ENCODE measurements around the gene FLT3.
"Not testable (repeated sequence)": the region's sequence is repeated elsewhere in the genome, so short reads cannot be mapped to it uniquely, and the experiment has no call there.

The FLT3 gene

GRCh38 chr13:28128030-28128429 is 27.7 kb upstream of the FLT3 start:
- TF ChIP-seq, protein P1, sequence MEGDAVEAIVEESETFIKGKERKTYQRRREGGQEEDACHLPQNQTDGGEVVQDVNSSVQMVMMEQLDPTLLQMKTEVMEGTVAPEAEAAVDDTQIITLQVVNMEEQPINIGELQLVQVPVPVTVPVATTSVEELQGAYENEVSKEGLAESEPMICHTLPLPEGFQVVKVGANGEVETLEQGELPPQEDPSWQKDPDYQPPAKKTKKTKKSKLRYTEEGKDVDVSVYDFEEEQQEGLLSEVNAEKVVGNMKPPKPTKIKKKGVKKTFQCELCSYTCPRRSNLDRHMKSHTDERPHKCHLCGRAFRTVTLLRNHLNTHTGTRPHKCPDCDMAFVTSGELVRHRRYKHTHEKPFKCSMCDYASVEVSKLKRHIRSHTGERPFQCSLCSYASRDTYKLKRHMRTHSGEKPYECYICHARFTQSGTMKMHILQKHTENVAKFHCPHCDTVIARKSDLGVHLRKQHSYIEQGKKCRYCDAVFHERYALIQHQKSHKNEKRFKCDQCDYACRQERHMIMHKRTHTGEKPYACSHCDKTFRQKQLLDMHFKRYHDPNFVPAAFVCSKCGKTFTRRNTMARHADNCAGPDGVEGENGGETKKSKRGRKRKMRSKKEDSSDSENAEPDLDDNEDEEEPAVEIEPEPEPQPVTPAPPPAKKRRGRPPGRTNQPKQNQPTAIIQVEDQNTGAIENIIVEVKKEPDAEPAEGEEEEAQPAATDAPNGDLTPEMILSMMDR (IDR thresholded peaks at IDR 0.05; ENCODE audit: insufficient read depth, low read depth, low read length, missing control alignments): no peak
- H3K4me3 ChIP-seq (ENCODE audit: low read depth, low read length): no peak overlapping the region
- DNase-seq (ENCODE audit: low read depth): no peak

GRCh38 chr13:28121224-28121623 is 20.8 kb upstream of the FLT3 start:
- DNase-seq (ENCODE audit: low read depth): no peak
- TF ChIP-seq, protein P1 (IDR thresholded peaks at IDR 0.05; ENCODE audit: insufficient read depth, low read depth, low read length, missing control alignments): no peak
- no peak overlapping the region for H3K4me3 ChIP-seq (ENCODE audit: low read depth, low read length)

- TF ChIP-seq, protein P1 (IDR thresholded peaks at IDR 0.05; ENCODE audit: insufficient read depth, low read depth, low read length, missing control alignments): no peak
- H3K4me3 ChIP-seq (ENCODE audit: low read depth, low read length): no peak overlapping the region
- DNase-seq (ENCODE audit: low read depth): no peak
Measured at GRCh38 chr13:28120317-28120716, 19.9 kb upstream of the FLT3 start.

DNA sequence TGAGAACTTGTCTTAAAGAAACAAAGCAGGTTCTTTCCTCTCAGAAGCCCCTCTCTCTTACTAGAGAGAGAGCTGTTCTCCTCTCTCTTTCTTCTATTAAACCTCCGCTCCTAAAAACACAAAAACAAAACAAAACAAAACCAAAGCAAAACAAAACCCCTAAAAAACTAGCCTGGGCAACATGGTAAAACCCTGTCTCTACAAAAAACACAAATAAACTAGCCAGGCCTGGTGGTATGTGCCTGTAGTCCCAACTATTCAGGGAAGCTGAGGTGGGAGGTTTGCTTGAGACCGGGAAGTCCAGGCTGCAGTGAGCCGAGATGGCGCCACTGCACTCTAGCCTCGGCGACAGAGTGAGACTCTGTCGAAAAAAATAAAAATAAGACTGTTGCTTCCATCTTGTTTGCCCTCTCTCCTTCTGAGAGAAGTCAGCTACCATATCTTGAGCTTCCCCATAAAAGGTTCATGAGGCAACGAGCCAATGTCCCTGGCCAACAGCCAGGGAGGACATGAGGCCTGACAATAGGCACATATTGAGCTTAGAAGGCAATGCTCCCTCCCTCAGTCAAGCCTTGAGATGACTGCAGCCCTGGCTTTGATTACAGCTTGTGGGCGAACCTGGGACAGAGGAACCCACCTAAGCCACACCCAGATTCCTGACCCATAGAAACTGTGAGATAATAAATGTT is 17.5 kb upstream of the FLT3 start:
- no peak overlapping the region for H3K4me3 ChIP-seq (ENCODE audit: low read depth, low read length)
- TF ChIP-seq, protein P1 (IDR thresholded peaks at IDR 0.05; ENCODE audit: insufficient read depth, low read depth, low read length, missing control alignments): no peak
- DNase-seq (ENCODE audit: low read depth): no peak

GRCh38 chr13:28116736-28117135 is 16.4 kb upstream of the FLT3 start:
- H3K4me3 ChIP-seq (ENCODE audit: low read depth, low read length): no peak overlapping the region
- no peak for DNase-seq (ENCODE audit: low read depth)
- TF ChIP-seq, protein P1 (IDR thresholded peaks at IDR 0.05; ENCODE audit: insufficient read depth, low read depth, low read length, missing control alignments): no peak

- H3K4me3 ChIP-seq (ENCODE audit: low read depth, low read length): no peak overlapping the region
- TF ChIP-seq, protein P1 (IDR thresholded peaks at IDR 0.05; ENCODE audit: insufficient read depth, low read depth, low read length, missing control alignments): no peak
- no peak for DNase-seq (ENCODE audit: low read depth)
Measured at GRCh38 chr13:28110414-28110813, 10.0 kb upstream of the FLT3 start.

GRCh38 chr13:28106976-28107375 is 6.6 kb upstream of the FLT3 start:
- H3K4me3 ChIP-seq (ENCODE audit: low read depth, low read length): no peak overlapping the region
- DNase-seq (ENCODE audit: low read depth): no peak
- TF ChIP-seq, protein P1 (IDR thresholded peaks at IDR 0.05; ENCODE audit: insufficient read depth, low read depth, low read length, missing control alignments): no peak

DNA sequence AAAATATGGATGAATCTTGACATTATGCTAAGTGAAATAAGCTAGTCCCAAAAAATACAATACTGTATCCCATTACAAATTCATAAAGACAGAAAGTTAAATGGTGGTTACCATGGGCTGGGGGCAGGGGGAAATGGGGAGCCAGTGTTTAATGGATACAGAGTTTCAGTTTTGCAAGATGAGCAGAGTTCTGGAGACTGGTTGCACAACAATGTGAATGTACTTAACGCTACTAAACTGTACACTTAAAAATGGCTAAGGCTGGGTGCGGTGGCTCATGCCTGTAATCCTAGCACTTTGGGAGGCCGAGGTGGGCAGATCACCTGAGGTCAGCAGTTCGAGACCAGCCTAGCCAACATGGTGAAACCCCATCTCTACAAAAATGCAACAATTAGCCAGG is 1.5 kb upstream of the FLT3 start:
- not testable (repeated sequence) for H3K4me3 ChIP-seq (ENCODE audit: low read depth, low read length); DNase-seq (ENCODE audit: low read depth)

All from GM12865 (cell line).